Stimulated activated CD8-positive, alpha-beta memory T cell treated with anti-CD3 and anti-CD28 coated beads, Interleukin-7, amount 100 ng/mL, for 1 hour (primary cell): ENCODE results near the gene ADAMTS13.

Experiments
- DNase-seq, 2 donors: peaks; one replicate each; pipeline ENCODE4 v3.0.0-alpha.2; 2020; ENCODE audit warnings: low read depth in 2 of 2

Gene ADAMTS13

DNA sequence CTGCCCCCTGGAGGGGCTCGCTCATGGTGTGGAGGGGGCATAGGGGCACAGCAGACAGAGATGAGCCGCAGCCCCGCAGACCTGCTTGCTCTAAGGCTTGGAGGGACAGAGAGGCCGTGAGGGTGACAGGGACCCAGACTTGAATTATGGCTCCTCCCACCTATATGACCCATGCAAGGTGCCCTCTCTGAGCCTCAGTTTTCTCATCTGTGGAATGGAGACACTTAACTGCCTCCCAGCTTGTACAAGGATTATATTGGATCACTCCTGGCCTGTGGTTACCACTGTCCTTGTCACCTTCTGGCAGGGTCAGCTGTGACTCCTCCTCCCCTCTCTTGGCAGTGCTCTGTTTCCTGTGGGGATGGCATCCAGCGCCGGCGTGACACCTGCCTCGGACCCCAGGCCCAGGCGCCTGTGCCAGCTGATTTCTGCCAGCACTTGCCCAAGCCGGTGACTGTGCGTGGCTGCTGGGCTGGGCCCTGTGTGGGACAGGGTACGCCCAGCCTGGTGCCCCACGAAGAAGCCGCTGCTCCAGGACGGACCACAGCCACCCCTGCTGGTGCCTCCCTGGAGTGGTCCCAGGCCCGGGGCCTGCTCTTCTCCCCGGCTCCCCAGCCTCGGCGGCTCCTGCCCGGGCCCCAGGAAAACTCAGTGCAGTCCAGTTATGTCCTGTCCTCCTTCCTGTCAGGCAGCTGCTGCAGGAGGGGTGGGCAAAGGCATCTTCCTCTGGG, 32.9 kb downstream of the ADAMTS13 start:
- DNase-seq: no peak

DNA sequence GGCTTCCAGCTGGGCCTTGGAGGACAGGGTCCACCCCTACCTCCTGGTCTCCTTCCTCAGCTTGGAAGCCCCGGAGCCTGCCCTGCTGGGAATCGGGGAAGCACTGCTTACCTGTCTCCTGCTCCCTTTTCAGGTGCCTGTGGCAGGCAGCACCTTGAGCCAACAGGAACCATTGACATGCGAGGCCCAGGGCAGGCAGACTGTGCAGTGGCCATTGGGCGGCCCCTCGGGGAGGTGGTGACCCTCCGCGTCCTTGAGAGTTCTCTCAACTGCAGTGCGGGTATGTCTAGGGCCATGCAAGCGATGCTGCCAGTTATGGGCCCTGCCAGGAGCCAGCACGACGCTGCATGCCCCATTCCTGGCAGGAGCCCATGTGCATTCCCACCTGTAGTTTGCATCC, 33.8 kb downstream of the ADAMTS13 start:
- no peak for DNase-seq

DNA sequence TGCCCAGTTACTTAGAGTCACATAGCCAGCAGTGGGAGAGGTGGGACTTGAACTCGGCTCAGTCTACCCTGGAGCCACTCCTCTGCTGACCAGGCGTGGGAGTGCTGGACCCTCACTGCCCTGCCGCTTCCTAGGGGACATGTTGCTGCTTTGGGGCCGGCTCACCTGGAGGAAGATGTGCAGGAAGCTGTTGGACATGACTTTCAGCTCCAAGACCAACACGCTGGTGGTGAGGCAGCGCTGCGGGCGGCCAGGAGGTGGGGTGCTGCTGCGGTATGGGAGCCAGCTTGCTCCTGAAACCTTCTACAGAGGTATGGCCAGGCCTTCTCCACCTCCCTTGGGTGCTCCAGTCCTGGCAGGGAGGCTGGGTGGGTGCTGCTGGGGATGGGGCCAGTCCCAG, 34.2 kb downstream of the ADAMTS13 start:
- no peak for DNase-seq

DNA sequence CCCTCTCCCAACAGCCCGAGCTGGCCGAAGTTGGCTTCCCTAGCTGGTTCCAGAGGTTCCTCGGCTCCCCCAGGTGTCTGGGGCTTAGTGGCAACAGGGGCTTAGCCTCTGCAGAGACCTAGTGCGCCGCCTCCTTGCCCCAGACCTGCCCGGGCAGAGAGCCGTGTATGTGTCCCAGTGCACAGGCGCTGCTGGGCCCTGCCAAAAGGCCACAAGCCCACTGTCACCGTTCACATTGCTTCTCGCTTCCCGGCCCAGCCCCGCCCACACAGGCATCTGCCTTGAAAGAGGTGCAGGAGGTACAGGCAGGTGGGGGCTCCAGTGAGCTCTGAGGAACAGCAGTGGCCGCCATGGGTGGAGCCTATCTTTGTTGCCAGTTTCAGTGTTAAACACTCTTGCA, 35.1 kb downstream of the ADAMTS13 start:
- no peak for DNase-seq

DNA sequence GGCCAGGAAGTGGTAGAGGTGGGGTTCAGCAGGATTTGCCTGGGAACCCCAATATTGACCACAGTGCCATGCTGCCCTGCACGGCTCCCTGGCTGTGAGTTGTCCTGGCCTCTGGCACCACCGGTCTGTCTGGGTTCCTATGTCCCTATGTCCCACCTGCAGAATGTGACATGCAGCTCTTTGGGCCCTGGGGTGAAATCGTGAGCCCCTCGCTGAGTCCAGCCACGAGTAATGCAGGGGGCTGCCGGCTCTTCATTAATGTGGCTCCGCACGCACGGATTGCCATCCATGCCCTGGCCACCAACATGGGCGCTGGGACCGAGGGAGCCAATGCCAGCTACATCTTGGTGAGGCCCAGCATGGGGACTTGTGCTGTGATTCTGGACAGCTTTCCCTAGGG, 35.6 kb downstream of the ADAMTS13 start:
- no peak for DNase-seq

DNA sequence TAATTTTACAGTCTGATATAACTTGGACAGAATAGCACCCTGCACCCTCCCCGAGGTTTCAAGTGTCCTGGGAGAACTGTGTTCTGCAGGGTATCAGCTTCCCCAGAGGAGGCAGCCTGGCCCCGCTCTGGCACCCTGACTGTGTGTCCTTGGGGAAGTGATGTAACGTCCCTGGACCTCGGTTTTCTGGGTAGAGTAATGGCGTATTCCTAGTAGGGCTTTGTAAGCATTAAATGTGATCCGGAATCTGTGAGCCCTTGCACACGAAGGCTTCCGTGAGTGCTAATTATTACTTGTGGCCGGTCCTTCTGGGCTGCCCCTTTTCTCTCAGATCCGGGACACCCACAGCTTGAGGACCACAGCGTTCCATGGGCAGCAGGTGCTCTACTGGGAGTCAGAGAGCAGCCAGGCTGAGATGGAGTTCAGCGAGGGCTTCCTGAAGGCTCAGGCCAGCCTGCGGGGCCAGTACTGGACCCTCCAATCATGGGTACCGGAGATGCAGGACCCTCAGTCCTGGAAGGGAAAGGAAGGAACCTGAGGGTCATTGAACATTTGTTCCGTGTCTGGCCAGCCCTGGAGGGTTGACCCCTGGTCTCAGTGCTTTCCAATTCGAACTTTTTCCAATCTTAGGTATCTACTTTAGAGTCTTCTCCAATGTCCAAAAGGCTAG, 36.6 kb downstream of the ADAMTS13 start:
- DNase-seq: no peak

DNA sequence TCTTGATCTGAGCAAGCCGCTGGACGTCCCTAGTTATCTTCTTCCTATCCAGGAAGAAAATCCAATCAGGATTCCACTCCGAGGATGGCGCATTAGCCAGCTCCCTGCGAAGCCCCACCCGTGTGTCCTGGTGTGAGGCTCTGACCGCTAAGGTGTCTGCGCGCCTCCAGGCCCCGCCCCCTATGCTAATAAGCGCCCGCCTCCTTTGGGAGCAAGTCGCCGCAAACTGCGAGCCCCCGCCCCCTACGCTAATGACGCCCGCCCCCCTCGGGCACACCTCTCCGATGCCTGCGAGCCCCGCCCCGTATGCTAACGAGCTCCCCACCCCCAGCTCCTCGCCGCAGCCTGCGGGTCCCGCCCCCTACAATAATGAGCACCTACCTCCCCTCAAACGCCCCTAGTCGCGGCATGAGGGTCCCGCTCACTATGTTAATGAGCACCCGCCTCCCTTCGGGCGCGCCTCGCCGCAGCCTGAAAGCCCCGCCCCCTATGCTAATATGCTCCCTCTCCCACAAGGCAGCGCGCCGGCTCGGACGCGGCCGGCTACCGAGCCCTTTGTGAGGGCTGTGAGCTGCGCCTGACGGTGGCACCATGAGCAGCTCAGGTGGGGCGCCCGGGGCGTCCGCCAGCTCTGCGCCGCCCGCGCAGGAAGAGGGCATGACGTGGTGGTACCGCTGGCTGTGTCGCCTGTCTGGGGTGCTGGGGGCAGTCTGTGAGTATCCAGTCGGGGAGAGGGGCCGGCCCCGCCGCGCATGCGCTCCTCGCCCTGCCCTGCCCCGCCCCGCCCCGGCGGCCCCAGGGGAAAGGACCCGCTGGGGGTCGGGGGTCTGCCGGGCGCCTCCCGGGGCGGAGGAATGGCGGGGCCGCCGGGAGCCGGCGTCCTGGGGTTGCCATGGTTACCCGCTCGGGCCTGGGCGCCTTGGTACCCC, 37.6 kb downstream of the ADAMTS13 start, which contains the start of gene CACFD1:
Gene CACFD1, plus strand, starts transcription at position 503 of the 929 bp plus-strand sequence. Its CDS starts 89 bp downstream, at position 592.
- peak; percentile 75 to 86 for DNase-seq

DNA sequence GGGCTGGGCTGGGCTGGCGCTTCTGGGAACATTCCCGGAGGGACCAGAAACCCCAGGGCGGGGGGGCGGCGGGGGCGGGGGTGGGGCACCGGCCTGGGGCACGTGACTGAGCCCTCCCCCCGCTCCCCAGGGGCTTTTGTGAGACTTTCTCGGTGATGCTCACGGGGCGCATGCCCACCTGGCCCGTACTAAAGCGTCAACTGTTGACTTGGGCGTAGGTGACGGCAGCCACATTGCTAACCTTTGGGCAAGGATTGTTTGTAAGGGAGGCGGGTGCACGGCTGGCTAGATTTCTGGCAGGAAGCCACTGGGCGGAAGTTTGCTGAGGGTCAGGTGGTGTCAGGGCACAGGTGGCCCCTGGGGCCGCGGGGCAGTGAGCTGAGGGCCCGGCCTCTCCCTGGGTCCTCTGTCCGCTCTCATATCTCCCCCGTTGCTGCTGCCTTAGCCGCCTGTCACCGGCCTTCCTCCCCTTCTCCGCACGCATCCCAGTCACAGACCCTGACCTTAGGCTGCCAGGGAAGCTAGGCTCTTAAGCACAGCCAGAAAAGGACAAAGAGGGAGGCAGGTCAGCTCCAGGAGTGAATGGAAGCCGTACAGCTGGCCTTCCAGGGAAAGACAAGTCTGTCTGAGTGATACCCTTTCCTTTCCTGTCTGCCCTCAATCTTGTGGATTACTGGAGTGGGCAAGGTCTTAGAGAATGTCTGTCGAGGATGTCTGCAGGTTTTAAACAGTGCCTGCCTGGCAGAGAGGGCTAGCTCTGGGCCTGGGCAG, 38.4 kb downstream of the ADAMTS13 start:
- DNase-seq: no peak

DNA sequence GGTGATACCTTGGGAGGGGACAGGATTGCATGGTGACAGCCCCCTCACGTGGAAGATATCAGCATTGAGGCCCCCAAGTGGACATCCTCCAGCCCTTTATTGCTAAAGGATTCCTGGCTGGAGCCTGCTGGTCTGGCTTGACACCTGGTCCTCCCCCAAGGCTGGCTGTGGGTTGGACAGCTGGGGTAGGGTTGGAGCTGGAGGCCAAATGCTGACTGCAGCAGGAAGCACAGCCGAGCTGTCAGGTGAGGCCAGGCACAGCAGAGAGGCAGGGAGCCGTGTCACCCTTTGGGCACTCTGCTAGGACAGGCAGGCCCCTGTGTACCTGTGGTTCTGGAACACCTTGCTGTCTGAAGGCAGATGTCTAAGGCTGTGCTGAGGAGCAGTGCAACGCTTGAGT, 39.8 kb downstream of the ADAMTS13 start:
- no peak for DNase-seq

DNA sequence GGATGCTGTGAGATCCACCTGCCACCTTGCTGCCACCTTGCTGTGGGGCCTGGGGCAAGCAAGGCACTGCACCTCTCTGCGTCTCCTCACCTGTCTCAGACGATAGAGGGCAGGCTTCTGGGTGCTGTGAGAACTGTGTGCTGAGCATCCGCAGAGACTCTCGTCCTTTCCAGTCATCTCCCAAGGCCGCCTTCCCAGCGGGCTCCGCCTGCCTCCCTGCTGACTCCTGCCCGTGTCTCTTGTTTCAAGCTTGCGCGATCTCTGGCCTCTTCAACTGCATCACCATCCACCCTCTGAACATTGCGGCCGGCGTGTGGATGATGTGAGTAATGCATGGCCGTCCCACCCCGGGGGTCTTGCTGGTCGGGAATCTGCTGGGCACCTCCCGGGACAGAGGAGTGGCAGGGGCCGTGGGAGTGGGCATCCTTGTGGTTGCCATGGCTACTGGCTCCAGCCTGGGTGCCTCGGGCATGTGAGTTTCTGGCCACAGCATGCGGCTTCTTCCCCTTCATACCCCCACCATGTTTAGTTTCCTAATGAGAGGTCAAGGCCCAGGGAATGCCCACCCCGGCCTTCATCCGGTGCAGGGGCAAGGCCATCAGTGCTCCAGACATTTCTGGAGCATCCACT, 41.2 kb downstream of the ADAMTS13 start:
- DNase-seq: no peak

DNA sequence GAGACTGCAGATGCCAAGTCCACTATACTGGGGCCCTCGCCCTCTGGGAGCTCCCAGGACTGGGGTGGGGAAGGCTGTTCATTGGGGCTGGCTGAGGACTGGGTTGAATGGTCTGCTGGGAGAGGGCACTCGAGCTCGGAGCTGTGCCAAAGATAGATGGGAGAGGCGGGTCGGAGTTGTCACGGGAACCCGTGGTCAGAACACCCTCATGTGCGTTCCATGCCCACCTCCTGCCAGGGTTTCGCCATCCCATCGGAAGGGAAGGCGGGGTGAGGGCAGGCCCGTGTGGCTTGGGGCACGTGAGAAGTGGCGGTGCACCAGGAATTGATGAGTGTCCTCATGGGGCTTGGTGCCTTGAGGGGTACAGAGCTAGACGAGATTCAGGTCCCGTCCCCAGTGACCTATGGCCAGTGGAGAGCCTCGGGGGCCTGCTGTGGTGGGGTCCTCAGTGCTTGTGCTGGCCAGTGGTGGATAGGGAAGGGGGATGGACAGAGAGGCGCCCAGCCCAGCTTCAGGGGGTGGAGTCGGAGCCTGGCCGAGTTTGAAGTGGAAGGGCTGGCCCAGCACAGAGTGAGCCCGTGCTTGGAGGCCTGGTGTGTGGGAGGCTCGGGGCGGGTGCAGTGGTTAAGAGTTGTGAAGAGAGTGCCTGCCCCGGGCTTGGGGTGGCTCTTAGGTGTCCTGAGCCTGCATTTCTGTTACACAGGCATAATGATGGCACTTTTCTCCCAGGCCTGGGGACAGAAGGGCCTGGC, 41.9 kb downstream of the ADAMTS13 start:
- DNase-seq: no peak

DNA sequence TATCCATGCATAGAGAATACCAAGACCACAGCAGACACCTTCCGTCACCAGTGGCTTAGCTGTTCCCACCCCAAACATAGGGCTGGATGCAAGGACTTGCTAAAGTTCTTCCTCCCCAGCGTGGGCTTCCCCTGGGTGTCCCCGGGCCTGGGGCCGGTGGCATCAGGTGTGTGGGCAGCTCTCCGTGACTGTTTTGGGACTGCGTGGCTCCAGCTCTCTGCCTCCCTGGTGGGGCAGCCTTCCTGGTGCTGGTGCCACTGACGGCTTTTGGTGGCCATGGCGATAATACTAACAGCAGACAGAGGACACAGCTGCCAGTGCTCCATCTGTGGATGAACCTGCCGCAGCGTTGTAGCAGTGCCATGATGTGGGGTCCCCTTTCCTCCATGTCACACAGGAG, 42.5 kb downstream of the ADAMTS13 start:
- no peak for DNase-seq

DNA sequence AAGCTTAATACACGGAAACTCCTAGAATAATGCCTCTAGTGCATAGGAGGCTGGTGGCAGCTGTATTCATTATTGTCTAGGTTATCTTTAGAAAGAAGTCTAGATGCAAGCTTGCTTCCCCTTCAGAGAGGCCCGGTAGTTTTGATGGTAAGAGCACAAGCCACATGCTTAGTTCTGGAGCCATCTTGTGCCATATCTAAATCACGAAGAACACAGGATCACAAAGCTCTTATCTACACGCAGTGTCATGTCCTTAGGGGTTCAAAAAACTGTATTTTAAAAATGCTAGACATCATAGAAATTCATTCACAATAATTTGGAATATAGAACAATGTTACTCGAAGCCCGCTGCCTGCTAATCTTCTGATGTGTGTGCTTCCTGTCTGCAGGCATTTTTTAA, 43.8 kb downstream of the ADAMTS13 start:
- DNase-seq: no peak

DNA sequence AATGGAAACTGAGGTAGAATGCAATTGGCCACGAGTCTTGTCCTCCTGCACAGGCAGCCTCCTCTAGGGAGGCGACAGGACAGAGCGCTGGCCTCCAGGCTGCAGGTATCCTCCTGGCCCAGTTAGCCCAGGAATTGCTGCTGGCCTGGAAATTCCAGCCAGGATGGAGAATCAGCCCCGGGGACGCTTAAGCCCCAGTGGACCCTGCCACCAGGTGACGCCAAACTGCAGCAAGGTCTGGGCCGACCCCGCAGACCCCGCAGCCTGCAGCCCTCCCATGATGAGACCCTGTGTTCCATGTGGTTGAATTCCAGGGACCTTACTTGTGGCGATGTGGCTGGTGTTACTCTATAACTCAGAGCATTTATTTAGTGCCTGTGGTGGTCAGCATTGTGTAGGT, 44.9 kb downstream of the ADAMTS13 start:
- DNase-seq: no peak

DNA sequence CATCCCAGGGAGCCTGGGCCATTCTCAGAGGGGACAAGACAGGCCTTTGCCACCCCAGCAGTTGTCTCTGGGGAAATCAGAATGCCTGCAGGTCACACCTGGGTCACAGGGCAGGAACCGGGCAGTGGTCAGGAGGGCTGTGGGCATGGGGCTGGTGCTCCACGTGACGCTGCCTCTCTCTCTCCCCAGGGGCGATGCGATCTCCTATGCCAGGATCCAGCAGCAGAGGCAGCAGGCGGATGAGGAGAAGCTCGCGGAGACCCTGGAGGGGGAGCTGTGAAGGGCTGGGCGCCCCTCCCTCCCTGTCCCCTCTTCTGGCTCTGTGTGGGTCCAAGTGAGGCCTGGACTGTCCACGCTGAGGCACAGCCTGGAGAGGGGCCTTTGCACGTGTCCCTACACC, 46.2 kb downstream of the ADAMTS13 start:
- no peak for DNase-seq

DNA sequence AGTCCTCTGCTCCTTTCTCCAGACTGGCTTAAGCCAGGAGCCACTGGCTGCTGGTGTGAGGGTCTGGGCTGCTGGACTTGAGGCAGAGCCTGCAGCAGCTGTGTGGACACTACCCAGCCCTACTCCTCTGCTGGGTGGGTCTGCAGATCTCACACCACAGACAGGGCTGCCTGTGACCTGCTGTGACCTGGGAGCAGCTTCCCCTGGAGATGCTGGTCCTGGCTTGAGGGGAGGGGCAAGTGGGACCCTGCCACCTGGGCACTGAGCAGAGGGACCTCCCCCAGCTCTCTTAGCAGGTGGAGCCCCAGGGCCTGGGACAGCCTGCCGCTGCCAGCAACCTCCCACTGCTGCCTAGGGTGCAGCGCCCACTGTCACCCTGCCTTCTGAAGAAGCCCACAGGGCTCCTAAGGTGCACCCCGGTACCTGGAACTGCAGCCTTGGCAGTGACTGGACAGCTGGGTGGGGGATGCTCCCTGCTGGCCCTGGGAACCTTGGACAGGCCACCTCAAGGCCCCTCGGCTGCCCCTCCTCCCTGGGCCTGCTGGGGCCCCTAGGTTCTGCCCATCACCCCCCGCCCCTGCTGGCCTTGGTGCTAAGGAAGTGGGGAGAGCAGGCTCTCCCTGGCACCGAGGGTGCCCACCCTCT, 46.7 kb downstream of the ADAMTS13 start:
- no peak for DNase-seq

DNA sequence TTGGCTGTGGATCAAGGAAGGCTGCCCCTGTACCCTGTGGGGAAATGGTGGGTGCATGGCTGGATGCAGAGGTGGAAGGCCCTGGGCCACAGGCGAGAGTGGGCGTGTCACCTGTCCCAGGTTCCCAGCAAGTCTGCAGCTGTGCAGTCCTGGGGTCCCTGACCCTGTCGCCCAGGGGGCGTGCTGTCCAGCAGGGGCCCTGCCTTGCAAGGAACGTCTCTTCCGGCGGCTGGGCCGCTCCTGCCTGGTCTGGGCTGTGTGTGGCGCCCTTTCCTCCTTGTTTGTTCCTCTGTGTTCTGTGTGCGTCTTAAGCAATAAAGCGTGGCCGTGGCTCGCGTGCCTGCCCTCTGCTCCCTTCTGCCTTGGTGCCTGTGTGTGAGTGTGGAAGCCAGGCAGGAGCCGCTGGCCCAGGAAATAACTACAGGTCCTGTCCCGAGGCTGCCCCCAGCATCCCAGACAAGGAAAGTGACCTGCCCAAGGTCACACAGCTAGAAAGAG, 48.3 kb downstream of the ADAMTS13 start:
- no peak for DNase-seq

DNA sequence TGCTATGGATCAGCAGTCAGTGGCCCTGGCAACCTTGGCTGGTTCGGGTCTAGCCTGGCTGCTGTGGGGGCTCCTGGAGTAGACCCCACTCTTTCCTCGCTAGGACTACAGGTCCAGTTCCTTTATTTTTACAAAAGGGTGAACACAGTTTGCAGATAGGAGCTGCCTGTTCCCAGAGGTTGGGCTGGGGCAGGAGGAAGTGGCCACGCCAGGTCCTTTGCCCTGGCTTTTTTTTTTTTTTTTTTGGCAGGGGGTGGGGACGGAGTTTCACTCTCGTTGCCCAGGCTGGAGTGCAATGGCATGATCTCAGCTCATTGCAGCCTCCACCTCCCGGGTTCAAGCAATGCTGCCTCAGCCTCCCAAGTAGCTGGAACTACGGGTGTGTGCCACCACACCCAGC, 48.8 kb downstream of the ADAMTS13 start:
- DNase-seq: no peak

DNA sequence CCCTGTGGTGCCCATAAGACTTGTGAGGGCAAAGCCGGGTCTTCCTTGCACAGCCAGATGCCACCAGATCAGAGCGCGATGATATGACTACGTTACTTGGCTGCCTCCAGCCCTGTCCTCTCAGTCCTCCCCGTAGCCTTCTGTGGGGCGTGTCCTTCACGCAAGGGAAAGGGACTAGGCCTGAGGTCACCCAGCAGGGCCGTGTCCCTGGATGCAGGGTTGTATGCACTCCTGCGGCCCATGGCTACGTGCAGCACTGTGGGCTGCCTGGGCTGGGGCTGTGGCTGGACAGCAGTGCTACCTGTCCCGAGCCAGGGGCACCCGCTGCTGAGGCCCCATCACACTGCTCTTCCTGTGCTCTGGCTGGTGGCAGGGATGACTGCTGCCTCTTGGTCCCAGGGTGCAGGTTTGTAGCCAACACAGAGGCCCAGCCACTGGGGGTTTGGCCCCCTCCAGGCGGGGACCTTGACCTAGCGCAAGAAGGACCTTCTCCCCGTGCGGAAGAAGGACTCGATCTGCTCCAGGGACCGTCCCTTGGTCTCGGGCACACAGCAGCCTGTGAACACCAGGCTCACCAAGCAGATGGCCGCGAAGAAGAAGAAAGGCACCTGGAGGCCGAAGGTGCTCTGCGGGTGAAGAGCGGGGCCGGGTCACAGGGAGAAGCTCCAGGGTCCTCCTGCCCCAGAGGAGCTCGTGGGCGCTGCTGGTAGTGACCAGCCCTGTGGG, 49.5 kb downstream of the ADAMTS13 start:
- DNase-seq: no peak
